Esophagus squamous epithelium (tissue), 5 donors: ENCODE results near the gene INTS7. TPM values are rescaled to one million over a fixed set of nuclear protein-coding genes. Genes with fewer than 3 reads are reported as not detected.

Experiments used
- DNase-seq: peaks from one replicate; lab custom pipeline; 2025; lab: John Stamatoyannopoulos, UW
- H3K27ac ChIP-seq, 4 donors: fragments of 200-600 bp; sonication (generic); one replicate each; pipeline ENCODE4 v1.5.1; 2016 to 2019; ENCODE audit warnings: mild to moderate bottlenecking in 1 of 4
- H3K27me3 ChIP-seq, 4 donors: fragments of 200-600 bp; sonication (generic); 1 replicate in 3 of 4; 2 replicates in 1 of 4; pipeline versions ENCODE4 v1.5.1 to v1.6.0; 2017 to 2021; ENCODE audit warnings: antibody characterized with exemption in 1 of 4
- H3K36me3 ChIP-seq, 3 donors: fragments of 200-600 bp; sonication (generic); one replicate each; pipeline ENCODE4 v1.5.1; 2016 to 2019
- H3K4me1 ChIP-seq, 3 donors: fragments of 200-600 bp; sonication (generic); one replicate each; pipeline ENCODE4 v1.5.1; 2017 to 2019
- H3K4me3 ChIP-seq, 4 donors: fragments of 200-600 bp; sonication (generic); 1 replicate in 3 of 4; 2 replicates in 1 of 4; pipeline ENCODE4 v1.5.1; 2016 to 2019; ENCODE audit warnings: mild to moderate bottlenecking in 2 of 4, moderate library complexity in 1 of 4
- H3K9me3 ChIP-seq, 3 donors: fragments of 200-600 bp; sonication (generic); one replicate each; pipeline ENCODE4 v1.5.1; 2016 to 2019
- POLR2A ChIP-seq, 4 donors: fragments of 450-650 bp; IDR thresholded peaks; one replicate each; pipeline ENCODE4 v1.6.1; 2017; ENCODE audit warnings: antibody characterized with exemption in 4 of 4, mild to moderate bottlenecking in 4 of 4, moderate library complexity in 3 of 4
- WGBS, 2 donors: methylation state at CpG; one replicate each; pipeline ENCODE4 v1.1.5; 2018; 5-methylcytosine and 5-hydroxymethylcytosine counted together
- intact Hi-C: fragments of 100-400 bp; cut with DNase I; formaldehyde crosslinking; loops from one replicate; pipeline ENCODE4 v1.15.0; 2022
- small RNA-seq, 4 donors: library from RNA; depleted of rRNA; stranded (forward); fragments of <200 nt; gene quantifications; one replicate each; pipeline ENCODE3, GENCODE V24; 2016
- total RNA-seq, 4 donors: library from RNA; depleted of rRNA; stranded (reverse); fragments of >200 nt; gene quantifications; one replicate each; pipeline ENCODE4 v1.1.0, GENCODE V29; 2016
- TF ChIP-seq, protein P1 (sequence below), 6 experiments: fragments of 450-650 bp in 4 of 6; fragments of 200-600 bp in 2 of 6; sonication (generic) in 2 of 6; IDR thresholded peaks; one replicate each; pipeline ENCODE4 v1.5.1; 2016 to 2019; ENCODE audit warnings: antibody characterized with exemption in 6 of 6, mild to moderate bottlenecking in 4 of 6, moderate library complexity in 4 of 6
- donor health status: DM: yes; HTN: yes; CAD: no.

Gene INTS7
- total RNA-seq, 4 donors from 2014 or later: 13.8 to 20.7 (median 14.4) TPM

DNA sequence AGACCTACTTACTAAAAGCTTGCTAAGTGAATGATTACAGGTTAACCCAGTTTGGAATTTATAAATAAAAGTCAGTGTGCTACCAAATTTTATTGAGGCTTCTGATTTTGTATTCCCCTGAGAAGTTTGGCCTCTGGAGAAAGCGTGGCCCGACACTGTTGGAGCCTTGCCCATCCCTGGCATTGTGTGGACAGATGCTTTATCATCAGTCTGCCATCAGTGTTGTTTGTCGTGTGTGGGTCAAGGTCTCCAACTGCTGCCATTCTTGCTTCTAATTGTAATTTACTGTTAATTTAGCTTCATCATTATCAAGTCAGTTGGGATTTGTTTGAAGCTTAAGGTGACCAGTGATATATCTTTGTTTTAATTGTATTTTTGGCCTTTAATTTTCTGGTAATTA is 142.8 kb downstream of the INTS7 start:
- intact Hi-C loops: no loop called here
- no peak for DNase-seq

DNA sequence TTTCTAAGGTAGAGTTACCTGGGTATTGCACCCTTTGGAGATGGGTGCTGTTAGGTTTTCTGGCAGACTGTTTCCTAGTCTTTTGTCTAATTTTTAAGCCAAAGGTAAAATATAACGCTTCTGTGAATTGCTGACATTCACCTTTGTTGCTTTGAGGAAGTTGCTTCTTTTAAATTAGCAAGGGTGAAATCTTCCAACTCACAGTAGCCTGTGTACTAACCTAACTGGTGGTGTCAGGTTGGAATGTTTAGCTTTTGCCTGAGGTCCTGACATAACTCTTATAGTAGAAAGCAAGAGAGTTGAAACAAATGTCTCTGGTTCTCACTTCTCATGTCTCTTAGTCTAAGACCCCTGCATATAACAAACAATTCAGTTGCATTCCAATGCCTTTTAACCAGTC is 143.6 kb downstream of the INTS7 start:
- Histone ChIP-seq H3K9me3 (no peaks in the 10 kb centered on the region), H3K4me3 (no peak overlapping the region), H3K27ac (no peak overlapping the region), H3K27me3 (no peaks in the 10 kb centered on the region), H3K4me1 (no peaks in the 10 kb centered on the region), H3K36me3 (no peaks in the 10 kb centered on the region)
- TF ChIP-seq, protein P1, sequence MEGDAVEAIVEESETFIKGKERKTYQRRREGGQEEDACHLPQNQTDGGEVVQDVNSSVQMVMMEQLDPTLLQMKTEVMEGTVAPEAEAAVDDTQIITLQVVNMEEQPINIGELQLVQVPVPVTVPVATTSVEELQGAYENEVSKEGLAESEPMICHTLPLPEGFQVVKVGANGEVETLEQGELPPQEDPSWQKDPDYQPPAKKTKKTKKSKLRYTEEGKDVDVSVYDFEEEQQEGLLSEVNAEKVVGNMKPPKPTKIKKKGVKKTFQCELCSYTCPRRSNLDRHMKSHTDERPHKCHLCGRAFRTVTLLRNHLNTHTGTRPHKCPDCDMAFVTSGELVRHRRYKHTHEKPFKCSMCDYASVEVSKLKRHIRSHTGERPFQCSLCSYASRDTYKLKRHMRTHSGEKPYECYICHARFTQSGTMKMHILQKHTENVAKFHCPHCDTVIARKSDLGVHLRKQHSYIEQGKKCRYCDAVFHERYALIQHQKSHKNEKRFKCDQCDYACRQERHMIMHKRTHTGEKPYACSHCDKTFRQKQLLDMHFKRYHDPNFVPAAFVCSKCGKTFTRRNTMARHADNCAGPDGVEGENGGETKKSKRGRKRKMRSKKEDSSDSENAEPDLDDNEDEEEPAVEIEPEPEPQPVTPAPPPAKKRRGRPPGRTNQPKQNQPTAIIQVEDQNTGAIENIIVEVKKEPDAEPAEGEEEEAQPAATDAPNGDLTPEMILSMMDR (IDR thresholded peaks at IDR 0.05): no peak
- TF ChIP-seq POLR2A (IDR thresholded peaks at IDR 0.05): no peak
- 45 to 75% methylated on average over 1 of the region's 1 CpG for WGBS, 2 donors
- intact Hi-C loops: no loop called here
- no peak for DNase-seq

More for the DNA sequence above, 142.8 kb downstream of the INTS7 start:
- WGBS, 2 donors: 46 to 69% methylated on average over 3 of the region's 3 CpGs
- no peaks in the 10 kb centered on the region for H3K27me3 ChIP-seq
- no peak overlapping the region for H3K27ac ChIP-seq
- no peaks in the 10 kb centered on the region for H3K9me3 ChIP-seq
- H3K4me3 ChIP-seq: no peak overlapping the region
- H3K36me3 ChIP-seq: no peaks in the 10 kb centered on the region
- H3K4me1 ChIP-seq: no peaks in the 10 kb centered on the region
- TF ChIP-seq, protein P1 (IDR thresholded peaks at IDR 0.05): no peak
- TF ChIP-seq POLR2A (IDR thresholded peaks at IDR 0.05): no peak

Small RNAs within 50 kb of the gene (small RNA-seq; reads per million reads assigned to genes)
- gene MIR3122 (0 reads per million in 4 donors), gene RF00568 (0 reads per million in 4 donors)

Other genes with a start within 250 kb of the INTS7 start
- 10 to 100 TPM; 10.8 to 32.0 (median 24.8) TPM for gene LPGAT1, start 204.8 kb downstream of the INTS7 start, total RNA-seq
- gene DTL, start 191 bp upstream of the INTS7 start, total RNA-seq: 1 to 10 TPM; 2.0 to 9.2 (median 5.1) TPM
- gene PPP2R5A, start 249.9 kb upstream of the INTS7 start, total RNA-seq: 10 to 100 TPM; 57.5 to 78.8 (median 63.7) TPM